NCI-H345 (cell line): Measurements from ENCODE around the gene PACRG.
A peak's percentile ranks its signal among the peaks of the same experiment; 100 is the strongest.

Source experiments
- DNase-seq: peaks from one replicate; lab custom pipeline; 2025; lab: John Stamatoyannopoulos, UW

The PACRG gene

GRCh38 chr6:163177892-163178420, 450.2 kb downstream of the PACRG start:
- no peak for DNase-seq

GRCh38 chr6:163179061-163179460, 451.3 kb downstream of the PACRG start:
- no peak for DNase-seq

- DNase-seq, result no peak
These were observed 451.9 kb downstream of the PACRG start for GRCh38 chr6:163179721-163180120.

GRCh38 chr6:163180874-163181541, 453.2 kb downstream of the PACRG start:
- peak; percentile 3 for DNase-seq

GRCh38 chr6:163181666-163182180, 453.9 kb downstream of the PACRG start:
- DNase-seq, result no peak

- DNase-seq, result no peak
These were observed 454.9 kb downstream of the PACRG start for GRCh38 chr6:163182696-163183095.

GRCh38 chr6:163183806-163184205, 456.0 kb downstream of the PACRG start:
- DNase-seq, result no peak

GRCh38 chr6:163185744-163186143, 458.0 kb downstream of the PACRG start:
- no peak for DNase-seq

GRCh38 chr6:163186527-163186926, 458.8 kb downstream of the PACRG start:
- DNase-seq, result no peak

- DNase-seq, result no peak
These were observed 459.4 kb downstream of the PACRG start for GRCh38 chr6:163187201-163187600.

GRCh38 chr6:163187606-163188005, 459.8 kb downstream of the PACRG start:
- no peak for DNase-seq

GRCh38 chr6:163188746-163189145, 461.0 kb downstream of the PACRG start:
- no peak for DNase-seq

GRCh38 chr6:163189609-163190008, 461.8 kb downstream of the PACRG start:
- no peak for DNase-seq

GRCh38 chr6:163190786-163191185, 463.0 kb downstream of the PACRG start:
- no peak for DNase-seq

- DNase-seq, result no peak
These were observed 464.1 kb downstream of the PACRG start for GRCh38 chr6:163191704-163192537.

- no peak for DNase-seq
These were observed 464.8 kb downstream of the PACRG start for GRCh38 chr6:163192591-163192990.

GRCh38 chr6:163193326-163193725, 465.6 kb downstream of the PACRG start:
- DNase-seq, result no peak

GRCh38 chr6:163195721-163196691, 468.2 kb downstream of the PACRG start:
- no peak for DNase-seq

GRCh38 chr6:163197839-163198238, 470.1 kb downstream of the PACRG start:
- no peak for DNase-seq

- no peak for DNase-seq
These were observed 470.6 kb downstream of the PACRG start for GRCh38 chr6:163198396-163198795.

GRCh38 chr6:163199371-163199770, 471.6 kb downstream of the PACRG start:
- DNase-seq, result no peak

- no peak for DNase-seq
These were observed 472.5 kb downstream of the PACRG start for GRCh38 chr6:163200289-163200688.
